ENCODE results near the gene ANO3. TPM values are rescaled to one million over a fixed set of nuclear protein-coding genes. Genes with fewer than 3 reads are reported as not detected.

ANO3 gene
- total and polyA plus RNA-seq, 4 experiments from 2014 or later: not detected

DNA sequence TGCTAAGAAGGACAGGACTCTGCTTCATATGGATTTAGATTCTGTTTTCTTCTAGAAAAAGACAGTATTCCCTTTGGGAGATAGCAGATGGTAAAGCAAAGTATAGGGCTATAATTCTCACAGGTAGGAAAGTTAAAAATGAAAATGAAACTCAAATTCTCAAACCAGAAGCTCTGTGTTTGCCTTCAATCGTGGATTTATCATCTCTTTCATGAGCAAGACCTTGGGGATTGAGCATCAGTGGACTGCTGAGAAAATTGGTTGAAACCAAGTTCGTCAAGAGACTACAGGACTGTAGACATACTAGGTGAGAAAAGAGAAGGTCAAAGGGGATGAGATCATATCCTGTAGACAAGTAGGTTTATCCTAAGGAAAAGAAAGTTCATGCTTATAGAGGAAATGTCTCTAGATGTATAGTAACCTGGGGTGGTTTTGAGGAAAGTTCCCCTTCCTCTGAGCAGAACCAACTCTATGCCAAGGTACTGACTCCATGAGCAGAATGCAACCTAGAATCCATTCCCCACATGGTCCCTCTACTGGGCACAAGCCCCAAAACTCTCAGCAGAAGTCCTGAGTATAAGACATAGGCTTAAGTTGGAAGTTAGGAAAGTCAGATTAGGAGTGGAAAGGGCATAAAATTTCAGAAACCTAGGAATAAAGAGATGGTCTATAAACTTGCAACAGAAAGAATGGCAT is 343.5 kb downstream of the ANO3 start:
- H3K27me3 ChIP-seq (ENCODE audit: insufficient read depth, low read length): no peaks in the 10 kb centered on the region
- H3K36me3 ChIP-seq (ENCODE audit: insufficient read depth, low read length): no peaks in the 10 kb centered on the region
- Mint-ChIP-seq H3K9me3 (peaks cover 0 to 5% (median 1%) of the 10 kb centered on the region in 8 donors), H3K27ac (no peak overlapping the region), H3K4me1 (peaks cover 0 to 1% (median 0%) of the 10 kb centered on the region in 4 donors), H3K36me3 (no peaks in the 10 kb centered on the region), H3K27me3 (no peaks in the 10 kb centered on the region), H3K4me3 (no peak overlapping the region)
- H3K9me3 ChIP-seq (ENCODE audit: control insufficient read depth in 1 of 2, low read length in 2 of 2): no peaks in the 10 kb centered on the region
- no peak for DNase-seq
- H3K27ac ChIP-seq (ENCODE audit: low read depth, low read length): no peak overlapping the region
- intact Hi-C loops (cut with micrococcal nuclease): no loop called here
- no peak overlapping the region for H3K4me3 ChIP-seq (ENCODE audit: low read length in 2 of 2)
- ChIA-PET CTCF (ENCODE audit: partially characterized antibody) (no interaction called here), POLR2A (ENCODE audit: partially characterized antibody) (no interaction called here)
- no peaks in the 10 kb centered on the region for H3K4me1 ChIP-seq (ENCODE audit: insufficient read depth, low read length)

DNA sequence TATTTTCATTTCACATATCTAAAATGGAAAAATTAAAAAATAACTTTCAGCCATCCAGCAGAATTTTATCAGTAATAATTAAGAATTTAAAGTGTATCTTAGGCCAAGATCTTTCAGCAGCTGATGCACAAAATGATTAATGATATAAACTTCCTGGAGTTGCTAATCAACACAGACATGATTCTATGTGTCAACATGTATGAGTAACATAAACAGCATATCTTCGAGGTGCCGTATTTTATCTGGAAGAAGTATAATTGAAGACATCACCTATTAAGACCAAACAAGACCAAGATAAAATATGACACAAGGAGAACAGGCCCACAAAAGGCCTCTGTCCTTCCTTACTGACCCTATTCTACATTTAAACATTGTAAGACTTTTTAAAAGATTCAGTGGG is 344.7 kb downstream of the ANO3 start:
- Mint-ChIP-seq H3K9me3 (peaks cover 0 to 5% (median 1%) of the 10 kb centered on the region in 8 donors), H3K27me3 (no peaks in the 10 kb centered on the region), H3K36me3 (no peaks in the 10 kb centered on the region), H3K27ac (no peak overlapping the region), H3K4me1 (peaks cover 0 to 1% (median 0%) of the 10 kb centered on the region in 4 donors), H3K4me3 (no peak overlapping the region)
- no peaks in the 10 kb centered on the region for H3K27me3 ChIP-seq (ENCODE audit: insufficient read depth, low read length)
- H3K36me3 ChIP-seq (ENCODE audit: insufficient read depth, low read length): no peaks in the 10 kb centered on the region
- intact Hi-C loops (cut with micrococcal nuclease): no loop called here
- no peak for DNase-seq
- POLR2A ChIA-PET (ENCODE audit: partially characterized antibody): no interaction called here
- no peak overlapping the region for H3K4me3 ChIP-seq (ENCODE audit: low read length in 2 of 2)
- H3K9me3 ChIP-seq (ENCODE audit: control insufficient read depth in 1 of 2, low read length in 2 of 2): no peaks in the 10 kb centered on the region
- H3K27ac ChIP-seq (ENCODE audit: low read depth, low read length): no peak overlapping the region
- no peaks in the 10 kb centered on the region for H3K4me1 ChIP-seq (ENCODE audit: insufficient read depth, low read length)
- CTCF ChIA-PET (ENCODE audit: partially characterized antibody): no interaction called here

DNA sequence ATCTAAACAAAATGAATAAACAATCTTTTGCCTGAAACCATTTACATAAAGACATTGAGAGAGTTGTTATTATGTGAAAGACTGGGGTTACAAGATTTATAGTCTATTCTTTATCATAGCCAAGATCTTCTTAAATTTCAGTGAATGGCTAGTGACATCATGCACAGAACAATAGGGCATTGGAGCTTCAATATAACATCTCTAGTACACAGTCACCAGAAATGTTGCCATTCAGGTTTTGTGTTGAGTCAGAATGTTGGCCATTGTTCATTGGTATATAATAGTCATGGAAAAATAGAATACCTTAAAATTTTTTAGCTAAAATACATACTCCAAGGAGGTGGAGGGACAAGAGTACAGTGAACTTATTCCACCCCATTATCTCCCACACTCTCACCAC is 345.6 kb downstream of the ANO3 start:
- Mint-ChIP-seq H3K27me3 (no peaks in the 10 kb centered on the region), H3K4me1 (peaks cover 0 to 1% (median 0%) of the 10 kb centered on the region in 4 donors), H3K36me3 (no peaks in the 10 kb centered on the region), H3K4me3 (no peak overlapping the region), H3K27ac (no peak overlapping the region), H3K9me3 (peaks cover 0 to 5% (median 0%) of the 10 kb centered on the region in 8 donors)
- H3K36me3 ChIP-seq (ENCODE audit: insufficient read depth, low read length): no peaks in the 10 kb centered on the region
- H3K9me3 ChIP-seq (ENCODE audit: control insufficient read depth in 1 of 2, low read length in 2 of 2): no peaks in the 10 kb centered on the region
- ChIA-PET POLR2A (ENCODE audit: partially characterized antibody) (no interaction called here), CTCF (ENCODE audit: partially characterized antibody) (no interaction called here)
- H3K4me3 ChIP-seq (ENCODE audit: low read length in 2 of 2): no peak overlapping the region
- no peaks in the 10 kb centered on the region for H3K4me1 ChIP-seq (ENCODE audit: insufficient read depth, low read length)
- intact Hi-C loops (cut with micrococcal nuclease): no loop called here
- H3K27ac ChIP-seq (ENCODE audit: low read depth, low read length): no peak overlapping the region
- H3K27me3 ChIP-seq (ENCODE audit: insufficient read depth, low read length): no peaks in the 10 kb centered on the region
- no peak for DNase-seq

DNA sequence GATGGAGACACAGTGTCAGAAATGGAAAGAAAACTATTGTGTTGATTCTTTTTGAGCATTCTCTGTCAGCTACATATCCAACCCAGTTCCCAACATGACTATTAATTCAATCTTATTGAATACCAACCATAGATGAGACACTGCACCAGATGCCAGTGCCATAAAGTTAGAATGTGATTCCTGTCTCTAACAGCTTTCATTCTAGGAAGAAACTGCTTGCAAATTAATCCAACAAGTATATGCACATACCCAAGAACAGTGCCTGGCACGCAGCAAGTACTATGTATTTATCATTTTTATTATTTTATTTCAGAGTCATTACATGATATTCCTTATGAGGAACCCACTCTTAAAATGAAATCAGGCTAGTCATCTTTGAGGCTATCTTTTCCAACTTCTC is 355.4 kb downstream of the ANO3 start:
- no peak overlapping the region for H3K4me3 ChIP-seq (ENCODE audit: low read length in 2 of 2)
- Mint-ChIP-seq H3K4me1 (no peaks in the 10 kb centered on the region), H3K36me3 (no peaks in the 10 kb centered on the region), H3K27ac (no peak overlapping the region), H3K9me3 (peaks cover 0 to 6% (median 3%) of the 10 kb centered on the region in 8 donors), H3K4me3 (no peak overlapping the region), H3K27me3 (no peaks in the 10 kb centered on the region)
- intact Hi-C loops (cut with micrococcal nuclease): no loop called here
- H3K4me1 ChIP-seq (ENCODE audit: insufficient read depth, low read length): no peaks in the 10 kb centered on the region
- no peaks in the 10 kb centered on the region for H3K36me3 ChIP-seq (ENCODE audit: insufficient read depth, low read length)
- H3K27me3 ChIP-seq (ENCODE audit: insufficient read depth, low read length): no peaks in the 10 kb centered on the region
- no peak overlapping the region for H3K27ac ChIP-seq (ENCODE audit: low read depth, low read length)
- no peak for DNase-seq
- CTCF ChIA-PET (ENCODE audit: partially characterized antibody): no interaction called here
- POLR2A ChIA-PET (ENCODE audit: partially characterized antibody): no interaction called here
- no peaks in the 10 kb centered on the region for H3K9me3 ChIP-seq (ENCODE audit: control insufficient read depth in 1 of 2, low read length in 2 of 2)

DNA sequence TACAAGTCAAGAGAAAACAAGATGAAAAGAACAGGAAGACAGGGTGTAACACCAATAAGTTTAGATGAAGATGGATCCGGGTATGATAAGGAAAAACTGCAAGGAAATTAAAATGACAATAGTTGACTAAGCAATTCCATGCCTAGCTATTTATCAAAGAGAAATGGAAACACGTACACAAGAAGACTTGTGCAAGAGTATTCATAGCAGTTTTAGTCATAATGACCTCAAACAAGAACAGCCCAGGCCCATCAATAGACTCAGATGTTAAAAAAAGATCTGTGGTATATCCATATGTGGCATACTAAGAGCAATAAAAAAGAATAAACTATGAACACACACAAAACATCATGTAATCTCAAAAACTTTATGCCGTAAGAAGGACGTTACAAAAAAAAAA is 356.8 kb downstream of the ANO3 start:
- Mint-ChIP-seq H3K4me1 (no peaks in the 10 kb centered on the region), H3K27ac (no peak overlapping the region), H3K36me3 (no peaks in the 10 kb centered on the region), H3K9me3 (peaks cover 0 to 6% (median 3%) of the 10 kb centered on the region in 8 donors), H3K4me3 (no peak overlapping the region), H3K27me3 (no peaks in the 10 kb centered on the region)
- Histone ChIP-seq H3K4me3 (ENCODE audit: low read length in 2 of 2) (no peak overlapping the region), H3K27ac (ENCODE audit: low read depth, low read length) (no peak overlapping the region), H3K36me3 (ENCODE audit: insufficient read depth, low read length) (no peaks in the 10 kb centered on the region), H3K9me3 (ENCODE audit: control insufficient read depth in 1 of 2, low read length in 2 of 2) (no peaks in the 10 kb centered on the region), H3K27me3 (ENCODE audit: insufficient read depth, low read length) (no peaks in the 10 kb centered on the region), H3K4me1 (ENCODE audit: insufficient read depth, low read length) (no peaks in the 10 kb centered on the region)
- no peak for DNase-seq
- ChIA-PET POLR2A (ENCODE audit: partially characterized antibody) (no interaction called here), CTCF (ENCODE audit: partially characterized antibody) (no interaction called here)
- intact Hi-C loops (cut with micrococcal nuclease): no loop called here

DNA sequence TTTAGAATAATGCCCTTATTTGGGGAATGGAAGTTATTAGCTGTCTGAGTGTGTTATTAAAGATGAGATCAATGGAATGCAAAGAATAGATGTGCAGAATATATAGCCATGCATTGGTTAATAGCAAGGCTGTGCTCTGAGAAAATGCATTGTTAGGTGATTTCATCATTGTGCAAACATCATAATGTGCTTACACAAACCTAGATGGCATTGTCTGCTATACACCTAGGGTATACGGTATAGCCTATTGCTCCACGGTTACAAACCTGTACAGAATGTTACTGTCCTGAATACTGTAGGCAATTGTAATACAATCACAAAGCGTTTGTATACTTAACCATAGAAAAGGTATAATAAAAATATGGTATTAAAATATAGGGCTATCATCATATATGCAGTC is 364.4 kb downstream of the ANO3 start:
- no peak overlapping the region for H3K27ac Mint-ChIP-seq
- H3K36me3 Mint-ChIP-seq: no peaks in the 10 kb centered on the region
- DNase-seq: no peak
- Histone ChIP-seq H3K27me3 (ENCODE audit: insufficient read depth, low read length) (no peaks in the 10 kb centered on the region), H3K9me3 (ENCODE audit: control insufficient read depth in 1 of 2, low read length in 2 of 2) (no peaks in the 10 kb centered on the region), H3K27ac (ENCODE audit: low read depth, low read length) (no peak overlapping the region), H3K36me3 (ENCODE audit: insufficient read depth, low read length) (no peaks in the 10 kb centered on the region), H3K4me3 (ENCODE audit: low read length in 2 of 2) (no peak overlapping the region), H3K4me1 (ENCODE audit: insufficient read depth, low read length) (no peaks in the 10 kb centered on the region)
- intact Hi-C loops (cut with micrococcal nuclease): no loop called here
- H3K9me3 Mint-ChIP-seq: peaks cover 0 to 3% (median 0%) of the 10 kb centered on the region in 8 donors
- no peaks in the 10 kb centered on the region for H3K27me3 Mint-ChIP-seq
- CTCF ChIA-PET (ENCODE audit: partially characterized antibody): no interaction called here
- H3K4me3 Mint-ChIP-seq: no peak overlapping the region
- H3K4me1 Mint-ChIP-seq: no peaks in the 10 kb centered on the region
- POLR2A ChIA-PET (ENCODE audit: partially characterized antibody): no interaction called here

DNA sequence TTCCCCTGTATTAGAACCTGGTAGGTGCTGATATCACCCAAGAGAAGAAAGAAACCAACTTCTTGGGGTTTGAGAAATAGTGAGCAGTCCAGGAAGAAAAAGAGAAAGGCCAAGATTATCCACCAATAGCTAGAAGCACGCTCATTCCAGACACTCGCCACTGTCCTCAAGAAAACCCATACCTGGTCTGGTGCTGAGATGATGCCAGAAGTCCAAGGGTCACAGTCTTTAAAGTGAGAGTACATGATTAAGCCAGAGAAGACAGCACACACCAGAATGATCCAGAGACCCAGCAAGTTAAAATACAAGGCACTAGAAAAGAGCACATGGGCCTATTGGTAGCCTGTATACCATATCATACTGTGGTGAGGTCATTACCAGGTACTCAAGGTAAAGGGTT is 366.3 kb downstream of the ANO3 start:
- Histone ChIP-seq H3K4me3 (ENCODE audit: low read length in 2 of 2) (no peak overlapping the region), H3K27ac (ENCODE audit: low read depth, low read length) (no peak overlapping the region), H3K27me3 (ENCODE audit: insufficient read depth, low read length) (no peaks in the 10 kb centered on the region), H3K36me3 (ENCODE audit: insufficient read depth, low read length) (no peaks in the 10 kb centered on the region), H3K4me1 (ENCODE audit: insufficient read depth, low read length) (no peaks in the 10 kb centered on the region), H3K9me3 (ENCODE audit: control insufficient read depth in 1 of 2, low read length in 2 of 2) (no peaks in the 10 kb centered on the region)
- Mint-ChIP-seq H3K27ac (no peak overlapping the region), H3K9me3 (peaks cover 0 to 3% (median 0%) of the 10 kb centered on the region in 8 donors), H3K4me1 (no peaks in the 10 kb centered on the region), H3K27me3 (no peaks in the 10 kb centered on the region), H3K36me3 (no peaks in the 10 kb centered on the region), H3K4me3 (no peak overlapping the region)
- intact Hi-C loops (cut with micrococcal nuclease): no loop called here
- no peak for DNase-seq
- POLR2A ChIA-PET (ENCODE audit: partially characterized antibody): no interaction called here
- CTCF ChIA-PET (ENCODE audit: partially characterized antibody): no interaction called here

Data from CD4-positive, alpha-beta memory T cell (primary cell).